HFF-Myc (cell line): Measurements from ENCODE around the gene IDI2.

Source experiments
- DNase-seq: peaks from one replicate; pipeline ENCODE4 v3.0.0-alpha.2; 2011; ENCODE audit warnings: low read depth; ENCODE audit errors: extremely low read depth
- H3K4me3 ChIP-seq: replicated peaks from 2 replicates; pipeline ENCODE4 v1.5.1; 2011; ENCODE audit warnings: low read depth, mild to moderate bottlenecking, control low read depth, low read length
- TF ChIP-seq, protein P1 (sequence below): IDR thresholded peaks from 2 replicates; pipeline ENCODE4 v1.5.1; 2012; ENCODE audit warnings: mild to moderate bottlenecking, low read depth, low read length, control low read depth; ENCODE audit errors: missing control alignments

The IDI2 gene

DNA sequence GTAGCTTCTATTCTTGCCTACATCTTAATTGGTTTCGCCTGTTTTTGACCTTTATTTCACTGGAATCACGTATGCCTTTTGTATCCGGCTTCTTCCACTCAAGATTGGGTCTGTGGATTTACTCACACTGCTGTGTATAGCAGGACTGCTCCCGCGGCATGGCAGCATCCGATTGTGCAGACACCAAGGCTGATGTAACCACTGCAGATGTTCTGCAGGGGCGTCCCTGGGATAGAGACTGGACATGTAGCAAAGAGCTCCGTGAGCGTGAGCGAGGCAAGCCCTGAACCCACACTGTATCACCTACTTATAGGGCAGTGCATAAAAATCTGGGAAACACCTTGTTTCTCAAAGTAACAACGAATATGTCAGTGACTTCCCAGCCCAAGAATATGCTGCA, 11.4 kb upstream of the IDI2 start:
- no peak overlapping the region for H3K4me3 ChIP-seq
- no peak for DNase-seq
- TF ChIP-seq, protein P1, sequence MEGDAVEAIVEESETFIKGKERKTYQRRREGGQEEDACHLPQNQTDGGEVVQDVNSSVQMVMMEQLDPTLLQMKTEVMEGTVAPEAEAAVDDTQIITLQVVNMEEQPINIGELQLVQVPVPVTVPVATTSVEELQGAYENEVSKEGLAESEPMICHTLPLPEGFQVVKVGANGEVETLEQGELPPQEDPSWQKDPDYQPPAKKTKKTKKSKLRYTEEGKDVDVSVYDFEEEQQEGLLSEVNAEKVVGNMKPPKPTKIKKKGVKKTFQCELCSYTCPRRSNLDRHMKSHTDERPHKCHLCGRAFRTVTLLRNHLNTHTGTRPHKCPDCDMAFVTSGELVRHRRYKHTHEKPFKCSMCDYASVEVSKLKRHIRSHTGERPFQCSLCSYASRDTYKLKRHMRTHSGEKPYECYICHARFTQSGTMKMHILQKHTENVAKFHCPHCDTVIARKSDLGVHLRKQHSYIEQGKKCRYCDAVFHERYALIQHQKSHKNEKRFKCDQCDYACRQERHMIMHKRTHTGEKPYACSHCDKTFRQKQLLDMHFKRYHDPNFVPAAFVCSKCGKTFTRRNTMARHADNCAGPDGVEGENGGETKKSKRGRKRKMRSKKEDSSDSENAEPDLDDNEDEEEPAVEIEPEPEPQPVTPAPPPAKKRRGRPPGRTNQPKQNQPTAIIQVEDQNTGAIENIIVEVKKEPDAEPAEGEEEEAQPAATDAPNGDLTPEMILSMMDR = no peak

DNA sequence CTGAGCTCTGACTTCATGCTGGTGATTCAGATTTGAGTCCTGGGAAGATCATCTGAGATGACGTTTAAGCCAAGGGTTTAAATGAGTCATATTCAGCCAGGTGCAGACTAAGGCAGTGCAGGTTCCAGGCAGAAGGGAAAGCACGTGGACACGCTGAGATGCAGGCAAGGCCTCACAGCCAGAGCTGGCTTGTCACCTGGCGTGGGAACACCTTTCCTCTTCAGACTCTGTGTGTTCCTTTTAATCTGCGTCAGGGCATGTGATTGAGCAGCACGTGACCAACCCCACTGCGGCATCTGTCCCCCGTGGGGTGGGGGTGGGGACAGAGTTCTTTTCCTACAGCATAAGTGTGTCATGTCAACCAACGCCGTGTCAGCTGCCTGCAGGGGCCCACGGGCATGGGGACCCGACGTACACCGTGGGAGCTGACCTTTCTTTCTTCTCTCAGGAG, 10.7 kb upstream of the IDI2 start:
- TF ChIP-seq, protein P1 = no peak
- no peak for DNase-seq
- H3K4me3 ChIP-seq = no peak overlapping the region

DNA sequence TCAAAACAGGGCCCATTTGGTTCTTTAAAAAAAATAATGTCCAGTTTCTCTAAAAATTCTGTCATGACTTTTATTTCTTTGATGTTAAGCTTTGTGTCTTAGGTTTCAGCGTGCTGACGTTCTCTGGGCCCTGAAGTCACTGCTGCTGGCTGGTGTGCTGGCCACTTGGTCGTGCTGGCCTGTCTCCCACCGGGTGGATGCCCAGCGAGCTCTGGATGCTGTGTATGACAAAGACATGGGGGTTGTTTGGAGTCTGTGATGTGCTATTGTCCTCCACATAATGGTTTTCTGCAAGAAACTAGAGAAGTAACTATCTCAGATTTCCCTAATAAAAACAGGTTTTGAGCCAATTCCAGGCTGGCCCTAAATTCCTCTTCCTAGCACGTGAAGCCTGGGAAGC, 9.5 kb upstream of the IDI2 start:
- H3K4me3 ChIP-seq = no peak overlapping the region
- no peak for DNase-seq

DNA sequence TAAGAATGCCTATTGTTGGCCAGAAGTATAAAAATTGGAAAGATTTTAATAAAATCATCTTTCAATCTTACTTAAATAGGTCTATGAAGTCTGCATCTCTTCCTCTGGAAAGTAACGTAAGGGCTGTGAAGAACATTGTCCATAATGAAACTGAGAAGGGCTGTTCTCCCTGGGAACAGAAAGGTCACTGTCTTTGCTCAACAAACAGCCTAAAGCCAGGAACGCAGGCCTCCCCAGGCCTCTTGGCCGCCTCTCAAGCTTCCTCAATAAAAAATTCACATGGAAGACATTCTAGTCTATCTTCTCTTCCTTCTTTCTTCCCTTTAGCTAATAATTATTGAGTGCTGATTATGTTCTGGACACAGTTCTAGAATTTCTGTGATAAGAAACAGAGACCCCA, 9.1 kb upstream of the IDI2 start:
- TF ChIP-seq, protein P1 = no peak
- no peak overlapping the region for H3K4me3 ChIP-seq
- DNase-seq = no peak

More for the DNA sequence above, 9.5 kb upstream of the IDI2 start:
- TF ChIP-seq, protein P1 = no peak

DNA sequence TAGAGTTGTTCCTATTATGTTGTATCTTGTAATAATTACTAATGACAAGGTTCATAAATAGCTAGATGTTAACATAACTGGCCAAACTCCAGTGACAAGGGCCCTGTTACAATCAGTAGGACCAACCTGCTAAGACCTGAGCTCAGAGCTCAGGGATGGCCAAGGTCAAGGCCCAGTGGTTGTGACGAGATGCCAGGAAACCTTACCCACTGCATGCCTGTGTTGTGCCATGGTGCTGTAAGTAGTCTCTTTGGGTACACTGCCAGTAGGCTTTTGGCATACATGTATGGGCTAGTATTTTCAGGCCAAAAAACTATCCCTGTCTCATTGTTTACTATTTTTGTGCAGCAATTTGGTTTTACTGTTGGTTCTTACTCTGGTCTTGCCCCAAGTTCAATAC, 7.9 kb upstream of the IDI2 start:
- no peak for DNase-seq
- no peak overlapping the region for H3K4me3 ChIP-seq
- TF ChIP-seq, protein P1 = no peak

DNA sequence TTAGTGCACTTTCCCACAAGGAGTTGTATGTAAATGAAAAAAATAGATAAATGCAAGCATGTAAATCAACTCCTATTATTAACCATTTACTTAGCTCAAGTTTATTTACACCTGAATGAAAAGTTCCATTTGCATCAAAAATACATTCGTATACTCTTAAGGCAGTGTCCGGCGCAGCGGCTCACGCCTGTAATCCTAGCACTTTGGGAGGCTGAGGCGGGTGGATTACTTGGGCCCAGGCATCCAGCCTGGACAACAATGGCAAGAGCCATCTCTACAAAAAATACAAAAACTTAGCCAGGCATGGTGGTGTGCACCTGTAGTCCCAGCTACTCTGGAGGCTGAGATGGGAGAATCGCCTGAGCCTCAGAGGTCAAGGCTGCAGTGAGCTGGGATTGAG, 4.2 kb upstream of the IDI2 start:
- no peak for DNase-seq
- H3K4me3 ChIP-seq = no peak overlapping the region
- TF ChIP-seq, protein P1 = no peak

DNA sequence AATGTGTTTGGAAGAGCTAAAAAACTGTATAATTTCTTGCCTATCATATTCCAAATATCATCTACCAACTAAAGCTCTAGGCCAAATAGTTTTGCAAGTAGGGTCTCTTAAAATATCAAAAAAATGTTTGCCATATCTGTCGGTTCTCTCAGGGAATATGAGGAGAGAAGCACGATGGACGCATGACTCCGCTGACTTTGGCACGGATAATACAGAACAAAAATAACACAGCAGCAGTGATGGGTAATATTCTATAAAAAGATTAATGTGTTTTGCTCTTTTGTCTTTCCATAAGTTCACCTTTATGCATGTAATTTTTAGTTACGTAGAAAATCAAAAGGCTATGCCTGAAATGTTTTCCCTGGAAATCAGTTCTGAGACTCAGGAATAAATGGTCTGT, 919 bp upstream of the IDI2 start:
- TF ChIP-seq, protein P1 = no peak
- no peak for DNase-seq
- H3K4me3 ChIP-seq = no peak overlapping the region
